Endothelial cell of umbilical vein (primary cell): ENCODE measurements around the gene ETV6. TPM values are rescaled to one million over a fixed set of nuclear protein-coding genes. Genes with fewer than 3 reads are reported as not detected.

ENCODE experiments used
- BruUV-seq: library from RNA; stranded (reverse); fragments of 400-500 nt; replicated peaks from 2 replicates; lab custom pipeline; 2021; lab: Mats Ljungman, UMichigan
- CTCF ChIA-PET: fragments of 300-600, 350-600 bp; sonication (Branson Sonifier 250); formaldehyde crosslinking; loops from one replicate; lab custom pipeline; 2021; ENCODE audit warnings: antibody characterized with exemption, inconsistent platforms; lab: Charles Lee
- POLR2A ChIA-PET: fragments of 300-600, 350-600 bp; sonication (Branson Sonifier 250); formaldehyde crosslinking; loops from one replicate; lab custom pipeline; 2021; ENCODE audit warnings: antibody characterized with exemption, inconsistent platforms; lab: Charles Lee
- DNase-seq: peaks from one replicate; pipeline ENCODE4 v3.0.0-alpha.2; 2011; ENCODE audit warnings: low read depth, low spot score
- FAIRE-seq: peaks from 2 replicates; lab custom pipeline; 2011; peaks lifted over from hg19 to GRCh38; lab: Jason Lieb, UNC
- H2AFZ ChIP-seq: 2 replicates; pipeline ENCODE4 v1.6.0; 2012; ENCODE audit warnings: low read depth, low read length, control low read depth, inconsistent platforms
- H3K27ac ChIP-seq: 2 replicates; pipeline ENCODE4 v1.5.1; 2011; ENCODE audit warnings: low read depth, mild to moderate bottlenecking, control low read depth, low read length, moderate library complexity; ENCODE audit not compliant: insufficient read depth
- H3K27me3 ChIP-seq, 2 experiments: 2 replicates each; pipeline versions ENCODE4 v1.6.0 to v1.6.1; 2011; ENCODE audit warnings: low read length in 2 of 2, mixed read lengths in 1 of 2; ENCODE audit not compliant: control insufficient read depth in 2 of 2, insufficient read depth in 2 of 2
- H3K36me3 ChIP-seq, 2 experiments: 2 replicates in 1 of 2; 3 replicates in 1 of 2; pipeline ENCODE4 v1.5.1; 2011; ENCODE audit warnings: low read length in 2 of 2, mild to moderate bottlenecking in 1 of 2, moderate library complexity in 1 of 2; ENCODE audit not compliant: control insufficient read depth in 2 of 2, insufficient read depth in 2 of 2; ENCODE audit errors: extremely low read depth in 1 of 2
- H3K4me1 ChIP-seq: 3 replicates; pipeline ENCODE4 v1.5.1; 2011; ENCODE audit warnings: mild to moderate bottlenecking, low read length; ENCODE audit not compliant: control insufficient read depth, insufficient read depth; ENCODE audit errors: extremely low read depth
- H3K4me2 ChIP-seq: 2 replicates; pipeline ENCODE4 v1.6.1; 2011; ENCODE audit warnings: low read length, control low read depth, mixed read lengths; ENCODE audit not compliant: insufficient read depth
- H3K4me3 ChIP-seq, 3 experiments: fragments of 200-600 bp in 1 of 3; sonication (generic), shearing (Covaris generic) in 1 of 3; replicated peaks in 1 of 3; 2 replicates each; pipeline ENCODE4 v1.5.1; 2011 to 2016; ENCODE audit warnings: control low read depth in 3 of 3, low read length in 3 of 3, mild to moderate bottlenecking in 2 of 3, inconsistent platforms in 1 of 3, low read depth in 1 of 3, moderate library complexity in 1 of 3; ENCODE audit not compliant: insufficient read depth in 1 of 3
- H3K79me2 ChIP-seq: 2 replicates; pipeline ENCODE4 v1.6.0; 2012; ENCODE audit warnings: low read length, inconsistent platforms; ENCODE audit not compliant: control insufficient read depth, insufficient read depth
- H3K9ac ChIP-seq: replicated peaks from 2 replicates; pipeline ENCODE3; 2011; ENCODE audit warnings: low read length, control low read depth; ENCODE audit not compliant: insufficient read depth; ENCODE audit errors: extremely low read depth
- H3K9me1 ChIP-seq: replicated peaks from 3 replicates; pipeline ENCODE4 v1.6.0; 2011; ENCODE audit warnings: mild to moderate bottlenecking, low read length; ENCODE audit not compliant: control insufficient read depth, insufficient read depth; ENCODE audit errors: extremely low read depth
- H3K9me3 ChIP-seq: replicated peaks from 2 replicates; pipeline ENCODE4 v1.5.1; 2012; ENCODE audit warnings: low read length, inconsistent platforms; ENCODE audit not compliant: control insufficient read depth, insufficient read depth
- H4K20me1 ChIP-seq: replicated peaks from 2 replicates; pipeline ENCODE3; 2011; ENCODE audit warnings: mild to moderate bottlenecking, low read length; ENCODE audit not compliant: control insufficient read depth, insufficient read depth; ENCODE audit errors: extremely low read depth
- CTCF ChIP-seq, 2 donors: IDR thresholded peaks; 1 replicate in 1 of 2; 2 replicates in 1 of 2; pipeline ENCODE4 v1.5.1; 2011; ENCODE audit warnings: low read length in 2 of 2, mild to moderate bottlenecking in 2 of 2, moderate library complexity in 2 of 2, control low read depth in 1 of 2, inconsistent platforms in 1 of 2, low read depth in 1 of 2; ENCODE audit not compliant: insufficient read depth in 1 of 2; ENCODE audit errors: extremely low read depth in 1 of 2
- EZH2 ChIP-seq: IDR thresholded peaks from 2 replicates; pipeline ENCODE4 v1.6.1; 2012; ENCODE audit warnings: borderline replicate concordance, low read depth, mild to moderate bottlenecking, moderate library complexity, low read length, inconsistent platforms; ENCODE audit not compliant: severe bottlenecking
- FOS ChIP-seq: IDR thresholded peaks from 2 replicates; pipeline ENCODE4 v1.6.1; 2011; ENCODE audit warnings: mild to moderate bottlenecking, low read length, moderate library complexity, borderline replicate concordance; ENCODE audit not compliant: insufficient read depth
- JUN ChIP-seq: IDR thresholded peaks from 2 replicates; pipeline ENCODE4 v1.6.1; 2011; ENCODE audit warnings: borderline replicate concordance, low read depth; ENCODE audit not compliant: insufficient read length, insufficient read depth
- MAX ChIP-seq: IDR thresholded peaks from 2 replicates; pipeline ENCODE4 v1.6.1; 2011; ENCODE audit not compliant: insufficient read depth, insufficient read length
- MYC ChIP-seq: IDR thresholded peaks from one replicate; pipeline ENCODE4 v1.6.1; 2011; ENCODE audit warnings: mild to moderate bottlenecking, low read depth, low read length
- POLR2A ChIP-seq: IDR thresholded peaks from 2 replicates; pipeline ENCODE4 v1.6.1; 2012; ENCODE audit warnings: low read depth, mild to moderate bottlenecking, control low read depth, low read length
- POLR2AphosphoS5 ChIP-seq: IDR thresholded peaks from 2 replicates; pipeline ENCODE4 v1.6.1; 2012; ENCODE audit warnings: low read depth, mild to moderate bottlenecking, control low read depth, low read length, moderate library complexity; ENCODE audit not compliant: insufficient read depth
- dilution Hi-C: fragments of 300-500 bp; cut with MboI; formaldehyde crosslinking; loops from one replicate; pipeline ENCODE4 v1.15.0; 2019; ENCODE audit warnings: low sequenced_read_pairs; ENCODE audit not compliant: extremely low pct_ligation_motif_present
- intact Hi-C: fragments of 100-400 bp; cut with micrococcal nuclease; formaldehyde crosslinking; loops from one replicate; pipeline ENCODE4 v1.10.0; 2022
- polyA plus RNA-seq, 4 experiments: library from polyadenylated mRNA; depleted of rRNA in 3 of 4; stranded (reverse) in 3 of 4; unstranded in 1 of 4; fragments of >200 nt; gene quantifications; 2 replicates each; pipeline versions ENCODE4 v1.2.1 to v1.2.3, GENCODE V29; 2011 to 2012; ENCODE audit warnings: missing spikeins in 1 of 4
- total RNA-seq: library from RNA; stranded (reverse); gene quantifications from 2 replicates; pipeline ENCODE4 v1.2.3, GENCODE V29; 2021

The ETV6 gene
- total and polyA plus RNA-seq, 2 donors (not counting 3 experiments of a cell fraction or from before 2014, with no cell fraction given), result 15.9 to 57.1 TPM

- ChIA-PET CTCF (interaction anchor here (1.0 to 1.3 kb wide), 4 partner anchors 8 to 177 kb away, joined by 3 to 5 read pairs (median 4); no protein-coding TSS in a partner anchor), POLR2A (no interaction called here)
- H3K9me3 ChIP-seq, result no peaks in the 10 kb centered on the region
- H2AFZ ChIP-seq, result no peak overlapping the region
- intact Hi-C loops (no loop called here), dilution Hi-C loops (no loop called here)
- H3K4me3 ChIP-seq, result no peak overlapping the region
- DNase-seq (no peak), FAIRE-seq (no peak)
- no peak overlapping the region for H3K27ac ChIP-seq
- H4K20me1 ChIP-seq, result no peaks in the 10 kb centered on the region
- H3K36me3 ChIP-seq, result peaks cover 6 to 18% of the 10 kb centered on the region in 2 experiments
- H3K9ac ChIP-seq, result no peak overlapping the region
- H3K4me2 ChIP-seq, result no peak overlapping the region
- no peaks in the 10 kb centered on the region for H3K79me2 ChIP-seq
- TF ChIP-seq FOS, result no peak
- TF ChIP-seq MYC, result no peak
- no peak for TF ChIP-seq EZH2
- no peak for TF ChIP-seq MAX
- TF ChIP-seq CTCF (IDR thresholded peaks at IDR 0.05; ENCODE audit: extremely low read depth in 1 of 2, insufficient read depth in 1 of 2, low read depth in 1 of 2, low read length in 2 of 2), result no peak
- TF ChIP-seq POLR2A, result no peak
- TF ChIP-seq POLR2AphosphoS5, result no peak
- TF ChIP-seq JUN, result no peak
- H3K27me3 ChIP-seq, result no peaks in the 10 kb centered on the region
- no peaks in the 10 kb centered on the region for H3K9me1 ChIP-seq
- H3K4me1 ChIP-seq, result peaks cover 13% of the 10 kb centered on the region
- BruUV-seq, result TSS peak; percentile 32
Observed at GRCh38 chr12:11855983-11856374, 206.5 kb downstream of the ETV6 start.
